ENCODE measurements around the gene NRCAM. TPM values are rescaled to one million over a fixed set of nuclear protein-coding genes. Genes with fewer than 3 reads are reported as not detected.
A peak's percentile ranks its signal among the peaks of the same experiment; 100 is the strongest.

NRCAM gene
- polyA plus RNA-seq, 1 donor (not counting 4 experiments of a cell fraction or from before 2014, with no cell fraction given): 4.0 TPM

DNA sequence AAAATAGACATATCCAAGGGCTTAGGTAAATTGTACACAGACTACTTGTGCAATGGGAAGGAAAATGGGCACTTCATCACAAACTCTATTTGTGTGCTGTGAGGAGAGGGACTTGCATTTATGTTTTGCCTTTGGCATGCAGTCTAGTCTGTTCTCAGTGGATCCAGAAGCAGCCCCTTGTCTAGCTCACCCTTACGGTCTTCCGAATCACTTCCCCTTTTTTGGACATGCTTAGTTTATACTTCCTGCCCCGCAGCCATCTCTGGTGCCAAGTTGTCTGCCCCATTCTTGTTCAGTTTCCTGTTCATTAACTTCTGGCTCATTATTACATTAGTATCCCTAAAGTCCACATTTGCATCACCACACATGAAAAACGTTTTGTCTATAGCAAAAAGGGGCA is 161.6 kb downstream of the NRCAM start:
- Histone ChIP-seq H3K9ac (ENCODE audit: control insufficient read depth, extremely low read depth, insufficient read depth, low read length) (no peak overlapping the region), H3K9me3 (ENCODE audit: control insufficient read depth, low read depth, low read length) (no peaks in the 10 kb centered on the region), H4K20me1 (ENCODE audit: control insufficient read depth, extremely low read depth, insufficient read depth, low read length) (no peaks in the 10 kb centered on the region), H3K4me2 (ENCODE audit: control insufficient read depth, extremely low read depth, insufficient read depth, low read depth, low read length) (no peak overlapping the region), H3K79me2 (ENCODE audit: control insufficient read depth, insufficient read depth, low read length) (no peaks in the 10 kb centered on the region), H3K9me1 (ENCODE audit: control insufficient read depth, extremely low read depth, insufficient read depth, low read length) (no peaks in the 10 kb centered on the region), H3K27me3 (ENCODE audit: control insufficient read depth, extremely low read depth, insufficient read depth, low read length) (no peaks in the 10 kb centered on the region), H3K4me1 (ENCODE audit: control insufficient read depth, extremely low read depth, insufficient read depth, low read length) (peaks cover 22% of the 10 kb centered on the region), H3K27ac (ENCODE audit: control insufficient read depth, insufficient read depth, low read length) (no peak overlapping the region), H3K4me3 (ENCODE audit: control insufficient read depth in 2 of 3, extremely low read depth in 1 of 3, insufficient read depth in 2 of 3, low read depth in 1 of 3, low read length in 3 of 3) (no peak overlapping the region), H3K36me3 (ENCODE audit: control insufficient read depth in 2 of 2, extremely low read depth in 1 of 2, insufficient read depth in 2 of 2, low read length in 2 of 2) (no peaks in the 10 kb centered on the region), H2AFZ (ENCODE audit: control insufficient read depth, low read length) (peak overlapping the region; percentile 45)
- dilution Hi-C loops (cut with MboI; ENCODE audit: extremely low pct_ligation_motif_present, low sequenced_read_pairs): no loop called here
- FAIRE-seq: no peak
- TF ChIP-seq, protein P1, sequence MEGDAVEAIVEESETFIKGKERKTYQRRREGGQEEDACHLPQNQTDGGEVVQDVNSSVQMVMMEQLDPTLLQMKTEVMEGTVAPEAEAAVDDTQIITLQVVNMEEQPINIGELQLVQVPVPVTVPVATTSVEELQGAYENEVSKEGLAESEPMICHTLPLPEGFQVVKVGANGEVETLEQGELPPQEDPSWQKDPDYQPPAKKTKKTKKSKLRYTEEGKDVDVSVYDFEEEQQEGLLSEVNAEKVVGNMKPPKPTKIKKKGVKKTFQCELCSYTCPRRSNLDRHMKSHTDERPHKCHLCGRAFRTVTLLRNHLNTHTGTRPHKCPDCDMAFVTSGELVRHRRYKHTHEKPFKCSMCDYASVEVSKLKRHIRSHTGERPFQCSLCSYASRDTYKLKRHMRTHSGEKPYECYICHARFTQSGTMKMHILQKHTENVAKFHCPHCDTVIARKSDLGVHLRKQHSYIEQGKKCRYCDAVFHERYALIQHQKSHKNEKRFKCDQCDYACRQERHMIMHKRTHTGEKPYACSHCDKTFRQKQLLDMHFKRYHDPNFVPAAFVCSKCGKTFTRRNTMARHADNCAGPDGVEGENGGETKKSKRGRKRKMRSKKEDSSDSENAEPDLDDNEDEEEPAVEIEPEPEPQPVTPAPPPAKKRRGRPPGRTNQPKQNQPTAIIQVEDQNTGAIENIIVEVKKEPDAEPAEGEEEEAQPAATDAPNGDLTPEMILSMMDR (optimal IDR thresholded peaks at IDR 0.05 in 1 of 3, IDR thresholded peaks at IDR 0.05 in 1 of 3, conservative IDR thresholded peaks at IDR 0.05 in 1 of 3; ENCODE audit: extremely low read depth in 1 of 3, insufficient read depth in 2 of 3, low read length in 3 of 3): no peak
- TF ChIP-seq EZH2 (IDR thresholded peaks at IDR 0.05; ENCODE audit: low read length): no peak
- no peak for DNase-seq (ENCODE audit: low read depth, low spot score)

DNA sequence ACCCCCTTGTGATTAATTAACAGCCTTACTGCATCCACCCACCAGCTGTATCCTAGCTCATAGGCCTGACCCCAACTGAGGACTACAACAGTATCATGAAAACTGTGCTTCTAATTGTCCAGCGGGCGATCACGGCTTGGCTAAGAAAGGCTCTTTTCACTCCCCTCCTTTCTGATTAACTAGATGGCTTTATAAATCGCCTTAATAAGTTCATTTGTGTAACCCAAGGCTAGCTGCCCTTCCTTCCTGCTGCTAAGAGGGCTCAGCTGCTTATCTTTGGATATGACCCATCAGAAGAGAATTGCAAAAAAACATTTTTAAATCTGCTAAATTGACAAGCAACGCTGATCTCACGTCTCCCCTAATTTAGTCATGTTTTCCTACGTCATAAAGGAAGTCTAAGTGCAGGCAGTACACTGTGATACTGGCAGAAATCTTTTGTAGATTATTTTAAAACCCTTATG is 163.1 kb downstream of the NRCAM start:
- dilution Hi-C loops (cut with MboI; ENCODE audit: extremely low pct_ligation_motif_present, low sequenced_read_pairs): no loop called here
- Histone ChIP-seq H2AFZ (ENCODE audit: control insufficient read depth, low read length) (no peak overlapping the region), H3K79me2 (ENCODE audit: control insufficient read depth, insufficient read depth, low read length) (no peaks in the 10 kb centered on the region), H3K27ac (ENCODE audit: control insufficient read depth, insufficient read depth, low read length) (no peak overlapping the region), H3K36me3 (ENCODE audit: control insufficient read depth in 2 of 2, extremely low read depth in 1 of 2, insufficient read depth in 2 of 2, low read length in 2 of 2) (no peaks in the 10 kb centered on the region), H3K9ac (ENCODE audit: control insufficient read depth, extremely low read depth, insufficient read depth, low read length) (no peak overlapping the region), H3K9me1 (ENCODE audit: control insufficient read depth, extremely low read depth, insufficient read depth, low read length) (no peaks in the 10 kb centered on the region), H3K4me3 (ENCODE audit: control insufficient read depth in 2 of 3, extremely low read depth in 1 of 3, insufficient read depth in 2 of 3, low read depth in 1 of 3, low read length in 3 of 3) (no peak overlapping the region), H3K4me1 (ENCODE audit: control insufficient read depth, extremely low read depth, insufficient read depth, low read length) (peaks cover 16% of the 10 kb centered on the region), H3K27me3 (ENCODE audit: control insufficient read depth, extremely low read depth, insufficient read depth, low read length) (no peaks in the 10 kb centered on the region), H3K4me2 (ENCODE audit: control insufficient read depth, extremely low read depth, insufficient read depth, low read depth, low read length) (no peak overlapping the region), H4K20me1 (ENCODE audit: control insufficient read depth, extremely low read depth, insufficient read depth, low read length) (no peaks in the 10 kb centered on the region), H3K9me3 (ENCODE audit: control insufficient read depth, low read depth, low read length) (no peaks in the 10 kb centered on the region)
- no peak for FAIRE-seq
- TF ChIP-seq EZH2 (IDR thresholded peaks at IDR 0.05; ENCODE audit: low read length): no peak
- TF ChIP-seq, protein P1 (optimal IDR thresholded peaks at IDR 0.05 in 1 of 3, IDR thresholded peaks at IDR 0.05 in 1 of 3, conservative IDR thresholded peaks at IDR 0.05 in 1 of 3; ENCODE audit: extremely low read depth in 1 of 3, insufficient read depth in 2 of 3, low read length in 3 of 3): no peak
- DNase-seq (ENCODE audit: low read depth, low spot score): no peak

Data from keratinocyte (primary cell).